Measurements from ENCODE around the gene SMS. TPM values are rescaled to one million over a fixed set of nuclear protein-coding genes. Genes with fewer than 3 reads are reported as not detected.

SMS gene
- total and polyA plus RNA-seq, 10 of the 15 experiments (the other 5 are each of a cell fraction or from before 2014, with no cell fraction given) = 55.8 to 156 (median 114) TPM

- intact Hi-C loops (cut with micrococcal nuclease; ENCODE audit: unreplicated experiment) = no loop called here
- no peak overlapping the region for H3K4me2 ChIP-seq (ENCODE audit: control insufficient read depth, insufficient read depth)
- DNase-seq (ENCODE audit: low read depth, low spot score) = no peak
- BruUV-seq (replicated peaks) = no TSS peak
- ATAC-seq = no peak
- no peak for FAIRE-seq
- RAD21 ChIA-PET (ENCODE audit: unreplicated experiment) = interaction anchor here (0.6 kb wide), 1 partner anchor 49 kb away, joined by 3 read pairs; no protein-coding TSS in a partner anchor
- CTCF ChIA-PET = interaction anchor here (0.8 kb wide), 1 partner anchor 10 kb away, joined by 3 read pairs; no protein-coding TSS in a partner anchor
- no peak overlapping the region for H3K9ac ChIP-seq (ENCODE audit: control insufficient read depth, insufficient read depth, low read length)
- in situ Hi-C loops (cut with MboI) = no loop called here
- H3K9me3 ChIP-seq (replicated peaks; ENCODE audit: control insufficient read depth, insufficient read depth, low read length) = no peaks in the 10 kb centered on the region
- no peaks in the 10 kb centered on the region for H3K27me3 ChIP-seq (replicated peaks in 1 of 2; ENCODE audit: control insufficient read depth in 2 of 2, insufficient read depth in 2 of 2, low read length in 1 of 2)
- no peaks in the 10 kb centered on the region for H4K20me1 ChIP-seq (ENCODE audit: control insufficient read depth, insufficient read depth)
- POLR2A ChIA-PET = no interaction called here
- H2AFZ ChIP-seq (ENCODE audit: control insufficient read depth, low read depth, low read length) = no peak overlapping the region
- WGBS (ENCODE audit: insufficient coverage, insufficient replicate concordance, low lambda C conversion rate, missing lambda C conversion rate) = 59% methylated on average over 10 of the region's 10 CpGs
- H3K27ac ChIP-seq (ENCODE audit: control insufficient read depth, insufficient read depth) = no peak overlapping the region
- H3K79me2 ChIP-seq (ENCODE audit: control insufficient read depth, insufficient read depth, low read length) = no peaks in the 10 kb centered on the region
- TF ChIP-seq NR2C2 (IDR thresholded peaks at IDR 0.05; ENCODE audit: borderline replicate concordance, control insufficient read depth, insufficient read length, low read depth) (no peak), FOS (IDR thresholded peaks at IDR 0.05; ENCODE audit: borderline replicate concordance, extremely low read depth, insufficient read length) (no peak), ELK1 (IDR thresholded peaks at IDR 0.05; ENCODE audit: low read depth, low read length) (no peak), IKZF1 (conservative IDR thresholded peaks at IDR 0.05) (no peak), NFYA (IDR thresholded peaks at IDR 0.05; ENCODE audit: borderline replicate concordance, low read depth, low read length) (no peak), GATAD2B (conservative IDR thresholded peaks at IDR 0.05; ENCODE audit: low read depth) (no peak)
- SMC1A ChIA-PET (ENCODE audit: uncharacterized antibody, unreplicated experiment) = no interaction called here
- no peaks in the 10 kb centered on the region for H3K4me1 ChIP-seq (ENCODE audit: control insufficient read depth, insufficient read depth, low read length)
- no peaks in the 10 kb centered on the region for H3K36me3 ChIP-seq (ENCODE audit: control insufficient read depth in 2 of 2, insufficient read depth in 2 of 2, low read length in 1 of 2)
- H3K4me3 ChIP-seq = no peak overlapping the region
Observed at GRCh38 chrX:22021751-22022324, 81.3 kb downstream of the SMS start.

- ChIA-PET RAD21 (ENCODE audit: unreplicated experiment) (no interaction called here), SMC1A (ENCODE audit: uncharacterized antibody, unreplicated experiment) (interaction anchor here (1.2 kb wide), 1 partner anchor 28 kb away, joined by 3 read pairs; no protein-coding TSS in a partner anchor), POLR2A (no interaction called here), CTCF (no interaction called here)
- no peak overlapping the region for H3K9ac ChIP-seq (ENCODE audit: control insufficient read depth, insufficient read depth, low read length)
- no peak overlapping the region for H2AFZ ChIP-seq (ENCODE audit: control insufficient read depth, low read depth, low read length)
- H3K4me2 ChIP-seq (ENCODE audit: control insufficient read depth, insufficient read depth) = no peak overlapping the region
- no TSS peak for BruUV-seq (replicated peaks)
- H3K4me1 ChIP-seq (ENCODE audit: control insufficient read depth, insufficient read depth, low read length) = no peaks in the 10 kb centered on the region; the same call in 1 of the 2 replicates
- intact Hi-C loops (cut with micrococcal nuclease; ENCODE audit: unreplicated experiment) = no loop called here
- FAIRE-seq (no peak), ATAC-seq (no peak), DNase-seq (ENCODE audit: low read depth, low spot score) (no peak)
- no peaks in the 10 kb centered on the region for H4K20me1 ChIP-seq (ENCODE audit: control insufficient read depth, insufficient read depth)
- H3K27ac ChIP-seq (ENCODE audit: control insufficient read depth, insufficient read depth) = no peak overlapping the region
- H3K4me3 ChIP-seq = no peak overlapping the region
- no peaks in the 10 kb centered on the region for H3K27me3 ChIP-seq (replicated peaks in 1 of 2; ENCODE audit: control insufficient read depth in 2 of 2, insufficient read depth in 2 of 2, low read length in 1 of 2)
- in situ Hi-C loops (cut with MboI) = no loop called here
- no peaks in the 10 kb centered on the region for H3K79me2 ChIP-seq (ENCODE audit: control insufficient read depth, insufficient read depth, low read length)
- 39% methylated on average over 2 of the region's 2 CpGs for WGBS (ENCODE audit: insufficient coverage, insufficient replicate concordance, low lambda C conversion rate, missing lambda C conversion rate)
- no peaks in the 10 kb centered on the region for H3K36me3 ChIP-seq (ENCODE audit: control insufficient read depth in 2 of 2, insufficient read depth in 2 of 2, low read length in 1 of 2)
- H3K9me3 ChIP-seq (replicated peaks; ENCODE audit: control insufficient read depth, insufficient read depth, low read length) = no peaks in the 10 kb centered on the region
- TF ChIP-seq ZBED1 (IDR thresholded peaks at IDR 0.05; ENCODE audit: borderline replicate concordance) (no peak), KLF5 (IDR thresholded peaks at IDR 0.05; ENCODE audit: partially characterized antibody) (no peak), POU2F2 (IDR thresholded peaks at IDR 0.05; ENCODE audit: borderline replicate concordance, low read depth, low read length) (no peak), KAT2A (conservative IDR thresholded peaks at IDR 0.05; ENCODE audit: control insufficient read depth, low read depth, low read length) (no peak), RELB (IDR thresholded peaks at IDR 0.05; ENCODE audit: low read depth) (no peak), ZNF207 (IDR thresholded peaks at IDR 0.05; ENCODE audit: borderline replicate concordance) (no peak), USF2 (IDR thresholded peaks at IDR 0.05; ENCODE audit: borderline replicate concordance, low read depth, low read length) (no peak), SREBF1 (IDR thresholded peaks at IDR 0.05; ENCODE audit: low read length) (no peak)
Observed at GRCh38 chrX:22024577-22024976, 84.1 kb downstream of the SMS start.
